GM12891 (cell line): Measurements from ENCODE around the gene SLC25A29.

Source experiments
- PAX5 ChIP-seq: IDR thresholded peaks from 2 replicates; pipeline ENCODE4 v1.6.1; 2011; ENCODE audit warnings: low read length, moderate library complexity, mild to moderate bottlenecking; ENCODE audit not compliant: insufficient read depth, severe bottlenecking
- POLR2A ChIP-seq: IDR thresholded peaks from 2 replicates; pipeline ENCODE4 v1.6.1; 2011; ENCODE audit warnings: low read depth, low read length, control low read depth
- POLR2AphosphoS5 ChIP-seq: IDR thresholded peaks from 2 replicates; pipeline ENCODE4 v1.6.1; 2011; ENCODE audit warnings: low read depth, low read length, control low read depth
- POU2F2 ChIP-seq: IDR thresholded peaks from 2 replicates; pipeline ENCODE4 v1.6.1; 2011; ENCODE audit warnings: low read depth, mild to moderate bottlenecking, control low read depth, low read length, moderate library complexity

DNA sequence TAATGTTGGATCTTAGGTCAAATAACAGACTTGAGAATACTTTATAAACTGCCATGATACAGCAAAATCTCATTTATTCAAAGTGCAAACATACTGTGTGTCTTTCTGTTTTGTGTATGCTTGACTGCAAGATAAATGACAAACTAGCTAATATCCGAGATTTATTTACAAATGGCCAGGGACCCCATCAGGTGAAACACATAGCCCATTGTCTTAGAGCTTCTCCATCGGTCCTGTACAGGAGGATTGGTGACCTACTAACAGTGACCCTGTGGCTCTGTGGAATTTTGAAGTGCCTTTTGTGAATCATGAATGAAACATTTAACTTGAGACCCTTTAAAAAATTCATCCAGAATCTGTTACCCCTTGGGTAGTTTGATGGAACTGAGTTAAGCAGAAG lies 27.1 kb downstream of the SLC25A29 start:
- TF ChIP-seq PAX5 (no peak), POLR2AphosphoS5 (no peak), POLR2A (no peak), POU2F2 (no peak)
